Neural cell (in vitro differentiated cells): ENCODE measurements around the gene UBAC2. TPM values are rescaled to one million over a fixed set of nuclear protein-coding genes. Genes with fewer than 3 reads are reported as not detected.

Experiments
- H2AFZ ChIP-seq: fragments of 200-600, 300-800 bp; sonication (generic), shearing (Covaris generic); 2 replicates; pipeline ENCODE4 v1.6.0; 2014; ENCODE audit warnings: low read depth, mild to moderate bottlenecking, antibody characterized with exemption, low read length, moderate library complexity
- H3F3A ChIP-seq: fragments of 200-600 bp; shearing (Covaris generic); 2 replicates; pipeline ENCODE4 v1.6.1; 2016; ENCODE audit warnings: mild to moderate bottlenecking, moderate library complexity, mixed read lengths, antibody characterized with exemption, low read length; ENCODE audit not compliant: insufficient read depth, poor library complexity, severe bottlenecking
- H3K27ac ChIP-seq: fragments of 200-600, 300-800 bp; sonication (generic), shearing (Covaris generic); 2 replicates; pipeline ENCODE4 v1.5.1; 2014; ENCODE audit warnings: mild to moderate bottlenecking, low read length, moderate library complexity
- H3K27me3 ChIP-seq: fragments of 300-800, 200-600 bp; sonication (generic), shearing (Covaris generic); 2 replicates; pipeline ENCODE4 v1.6.0; 2014; ENCODE audit warnings: mild to moderate bottlenecking, low read depth, low read length, moderate library complexity; ENCODE audit not compliant: insufficient read depth
- H3K36me3 ChIP-seq: fragments of 300-800, 200-600 bp; sonication (generic), shearing (Covaris generic); 2 replicates; pipeline ENCODE4 v1.5.1; 2014; ENCODE audit warnings: mild to moderate bottlenecking, antibody characterized with exemption, low read length, moderate library complexity; ENCODE audit not compliant: insufficient read depth
- H3K4me2 ChIP-seq: fragments of 300-800, 200-600 bp; sonication (generic), shearing (Covaris generic); 2 replicates; pipeline ENCODE4 v1.6.0; 2014; ENCODE audit warnings: mild to moderate bottlenecking, low read length
- H3K4me3 ChIP-seq: fragments of 300-800, 200-600 bp; sonication (generic), shearing (Covaris generic); 2 replicates; pipeline ENCODE4 v1.5.1; 2014; ENCODE audit warnings: mild to moderate bottlenecking, low read length, moderate library complexity
- H3K79me2 ChIP-seq: fragments of 200-600 bp; shearing (Covaris generic); replicated peaks from 2 replicates; pipeline ENCODE4 v1.6.0; 2014; ENCODE audit warnings: mild to moderate bottlenecking, low read length, moderate library complexity; ENCODE audit not compliant: insufficient read depth
- H3K9ac ChIP-seq: fragments of 300-800, 200-600 bp; sonication (generic), shearing (Covaris generic); 2 replicates; pipeline ENCODE4 v1.6.1; 2016; ENCODE audit warnings: mild to moderate bottlenecking, low read length, mixed read lengths
- H3K9me2 ChIP-seq: fragments of 200-600 bp; shearing (Covaris generic); 2 replicates; pipeline ENCODE4 v1.6.1; 2016; ENCODE audit warnings: mild to moderate bottlenecking, low read length, mixed read lengths; ENCODE audit not compliant: insufficient read depth
- H3K9me3 ChIP-seq: fragments of 200-600, 300-800 bp; sonication (generic), shearing (Covaris generic); 2 replicates; pipeline ENCODE4 v1.6.1; 2016; ENCODE audit warnings: mild to moderate bottlenecking, mixed run types, low read length, moderate library complexity, mixed read lengths
- H4K20me1 ChIP-seq: fragments of 200-600 bp; shearing (Covaris generic); 2 replicates; pipeline ENCODE4 v1.6.1; 2016; ENCODE audit warnings: mild to moderate bottlenecking, mixed run types; ENCODE audit not compliant: insufficient read depth
- CTCF ChIP-seq: fragments of 450-650 bp; IDR thresholded peaks from 2 replicates; pipeline ENCODE4 v1.5.1; 2014; ENCODE audit warnings: antibody characterized with exemption, mild to moderate bottlenecking, moderate library complexity; ENCODE audit not compliant: poor library complexity, severe bottlenecking
- EP300 ChIP-seq: fragments of 450-650 bp; conservative IDR thresholded peaks from 2 replicates; pipeline ENCODE4 v1.6.1; 2014; ENCODE audit warnings: antibody characterized with exemption, mild to moderate bottlenecking, moderate library complexity; ENCODE audit not compliant: poor library complexity, severe bottlenecking
- EZH2 ChIP-seq: fragments of 200-600, 300-800 bp; shearing (Covaris generic), sonication (generic); IDR thresholded peaks from 2 replicates; pipeline ENCODE4 v1.6.1; 2014; ENCODE audit warnings: antibody characterized with exemption, low read length, borderline replicate concordance, mild to moderate bottlenecking; ENCODE audit not compliant: insufficient read depth, poor library complexity, severe bottlenecking
- MXI1 ChIP-seq: fragments of 450-650 bp; conservative IDR thresholded peaks from 2 replicates; pipeline ENCODE4 v1.6.1; 2014; ENCODE audit warnings: antibody characterized with exemption, mild to moderate bottlenecking; ENCODE audit not compliant: poor library complexity, severe bottlenecking
- POLR2AphosphoS5 ChIP-seq: IDR thresholded peaks from 2 replicates; pipeline ENCODE4 v1.6.1; 2012
- RAD21 ChIP-seq: fragments of 450-650 bp; conservative IDR thresholded peaks from 2 replicates; pipeline ENCODE4 v1.6.1; 2014; ENCODE audit warnings: antibody characterized with exemption, mild to moderate bottlenecking, moderate library complexity
- REST ChIP-seq: IDR thresholded peaks from 2 replicates; pipeline ENCODE4 v1.6.1; 2012; ENCODE audit warnings: borderline replicate concordance
- SMC3 ChIP-seq: fragments of 450-650 bp; conservative IDR thresholded peaks from 2 replicates; pipeline ENCODE4 v1.6.1; 2014; ENCODE audit warnings: antibody characterized with exemption, mild to moderate bottlenecking, moderate library complexity; ENCODE audit not compliant: poor library complexity
- TAF1 ChIP-seq: IDR thresholded peaks from 2 replicates; pipeline ENCODE4 v1.6.1; 2012; ENCODE audit warnings: low read depth
- polyA plus RNA-seq: library from polyadenylated mRNA; depleted of rRNA; stranded (reverse); fragments of >200 nt; gene quantifications from 2 replicates; pipeline ENCODE4 v1.2.3, GENCODE V29; 2014

The UBAC2 gene
- polyA plus RNA-seq, 1 donor from 2014 or later, result 56.9 TPM

DNA sequence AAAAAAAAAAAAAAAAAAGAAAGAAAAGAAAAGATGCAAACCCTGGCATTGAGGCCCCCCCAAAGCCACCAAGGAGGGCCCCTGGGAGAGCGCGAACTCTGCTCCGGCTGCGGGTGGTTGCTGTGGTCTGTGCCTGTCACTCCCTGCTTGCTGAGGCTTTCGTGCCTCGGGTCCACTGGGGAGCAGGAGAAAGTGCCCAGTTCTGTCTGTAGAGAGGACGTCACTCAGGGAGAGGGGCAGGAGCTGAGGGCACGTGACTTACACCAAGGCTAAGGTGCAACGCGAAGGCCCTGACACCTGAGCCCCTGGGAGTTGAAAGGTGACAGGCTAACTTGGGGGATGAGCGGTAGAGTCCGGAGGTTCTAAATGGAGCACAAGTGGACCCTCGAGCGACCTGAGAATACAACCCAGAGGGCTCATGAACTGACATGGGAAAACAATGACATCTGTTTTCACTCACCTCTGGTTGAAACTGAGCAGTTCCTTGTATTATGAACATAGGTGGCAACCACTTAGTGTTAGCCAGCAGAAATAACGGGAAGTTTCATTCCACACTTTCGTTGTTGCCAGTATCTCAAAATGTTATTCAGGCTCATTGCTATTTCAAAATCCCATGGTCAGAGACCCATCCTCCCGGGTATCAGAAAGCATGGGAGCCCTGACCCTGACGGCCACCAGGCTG lies 231.4 kb downstream of the UBAC2 start:
- Histone ChIP-seq H3K79me2 (no peaks in the 10 kb centered on the region), H2AFZ (no peak overlapping the region), H3K4me2 (no peak overlapping the region), H3K9me3 (no peaks in the 10 kb centered on the region), H3K27me3 (no peaks in the 10 kb centered on the region), H3K9me2 (no peaks in the 10 kb centered on the region), H4K20me1 (no peaks in the 10 kb centered on the region), H3F3A (no peaks in the 10 kb centered on the region), H3K36me3 (no peaks in the 10 kb centered on the region), H3K4me3 (no peak overlapping the region), H3K9ac (no peak overlapping the region), H3K27ac (no peak overlapping the region)
- TF ChIP-seq CTCF (no peak), EP300 (no peak)

- H3K9ac ChIP-seq, result no peak overlapping the region
- no peaks in the 10 kb centered on the region for H3K9me3 ChIP-seq
- no peaks in the 10 kb centered on the region for H3K9me2 ChIP-seq
- no peak overlapping the region for H2AFZ ChIP-seq
- H3K79me2 ChIP-seq, result no peaks in the 10 kb centered on the region
- H4K20me1 ChIP-seq, result no peaks in the 10 kb centered on the region
- TF ChIP-seq EP300 (no peak), TAF1 (no peak), SMC3 (no peak), CTCF (no peak), RAD21 (no peak), MXI1 (no peak), EZH2 (no peak), POLR2AphosphoS5 (no peak), REST (no peak)
- no peak overlapping the region for H3K27ac ChIP-seq
- H3K4me2 ChIP-seq, result no peak overlapping the region
- H3K36me3 ChIP-seq, result no peaks in the 10 kb centered on the region
- no peak overlapping the region for H3K4me3 ChIP-seq
- no peaks in the 10 kb centered on the region for H3F3A ChIP-seq
- no peaks in the 10 kb centered on the region for H3K27me3 ChIP-seq
Observed at GRCh38 chr13:99432609-99433542, 232.2 kb downstream of the UBAC2 start.
